ENCODE results near the gene CCR9. TPM values are rescaled to one million over a fixed set of nuclear protein-coding genes. Genes with fewer than 3 reads are reported as not detected.

The CCR9 gene
- total RNA-seq, 1 donor from 2014 or later: not detected

DNA sequence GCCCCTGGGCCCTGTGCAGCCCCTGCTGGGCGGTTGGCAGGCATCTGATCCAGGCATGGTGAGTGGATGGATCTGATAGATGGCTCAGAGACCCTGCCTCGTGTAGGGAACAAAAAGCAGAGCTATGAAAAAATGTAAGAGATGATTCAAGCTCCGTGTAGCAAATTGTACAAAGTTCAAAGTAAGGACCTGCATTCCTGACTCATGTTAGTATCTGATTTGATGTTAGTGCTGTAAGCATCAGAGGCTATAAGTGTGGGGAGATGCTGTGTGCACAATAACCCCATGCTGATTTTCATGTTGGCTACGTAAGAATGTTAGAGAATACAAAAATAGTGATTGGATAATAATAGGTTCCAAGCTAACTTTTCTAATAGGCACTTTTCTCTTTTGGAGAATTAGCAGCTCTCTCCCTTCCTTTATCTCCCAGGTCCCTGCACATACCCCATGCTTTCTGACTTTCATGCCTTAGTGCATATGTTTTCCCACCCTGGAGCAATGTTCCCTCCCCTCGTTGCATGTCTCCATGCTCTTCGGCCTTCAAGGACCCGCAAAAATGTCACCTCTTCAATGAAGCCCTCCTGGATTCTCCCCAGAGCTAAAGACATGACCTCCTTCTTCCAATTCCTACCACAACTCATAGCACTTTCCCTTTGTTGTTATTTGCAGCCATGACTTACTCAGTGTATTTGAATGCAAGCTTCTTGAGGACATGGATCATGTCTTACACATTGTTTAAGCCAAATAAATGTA, 1.6 kb downstream of the CCR9 start:
- H3K4me3 ChIP-seq (ENCODE audit: insufficient read depth, low read depth, low read length): no peak overlapping the region
- no peak overlapping the region for H2AFZ ChIP-seq (ENCODE audit: low read depth, low read length)
- no peak overlapping the region for H3K4me2 ChIP-seq (ENCODE audit: low read length)
- Mint-ChIP-seq H3K4me1 (ENCODE audit: low read depth, unreplicated experiment) (no peaks in the 10 kb centered on the region), H3K27me3 (ENCODE audit: low read depth, unreplicated experiment) (peaks cover 17% of the 10 kb centered on the region), H3K27ac (ENCODE audit: unreplicated experiment) (no peak overlapping the region), H3K4me3 (ENCODE audit: unreplicated experiment) (no peak overlapping the region), H3K9me3 (ENCODE audit: unreplicated experiment) (peaks cover 4% of the 10 kb centered on the region), H3K36me3 (ENCODE audit: low read depth, unreplicated experiment) (no peaks in the 10 kb centered on the region)
- peak; percentile 6 for DNase-seq (ENCODE audit: low read depth)
- no peaks in the 10 kb centered on the region for H3K79me2 ChIP-seq (ENCODE audit: insufficient read depth, low read length)
- H3K9me3 ChIP-seq (ENCODE audit: insufficient read depth, low read depth, low read length): no peaks in the 10 kb centered on the region
- no peaks in the 10 kb centered on the region for H3K36me3 ChIP-seq (ENCODE audit: insufficient read depth, low read length)
- H3K27me3 ChIP-seq (ENCODE audit: insufficient read depth, low read length): peaks cover 12% of the 10 kb centered on the region
- TF ChIP-seq EZH2 (IDR thresholded peaks at IDR 0.05; ENCODE audit: insufficient read depth, low read length): no peak
- TF ChIP-seq CTCF (IDR thresholded peaks at IDR 0.05; ENCODE audit: insufficient read depth, low read depth, low read length): no peak
- no peaks in the 10 kb centered on the region for H3K4me1 ChIP-seq (ENCODE audit: insufficient read depth, low read length)
- FAIRE-seq: no peak
- no peak overlapping the region for H3K9ac ChIP-seq (ENCODE audit: low read length)
- no peak overlapping the region for H3K27ac ChIP-seq (ENCODE audit: low read depth, low read length)
- no peaks in the 10 kb centered on the region for H4K20me1 ChIP-seq (ENCODE audit: insufficient read depth, low read length)

DNA sequence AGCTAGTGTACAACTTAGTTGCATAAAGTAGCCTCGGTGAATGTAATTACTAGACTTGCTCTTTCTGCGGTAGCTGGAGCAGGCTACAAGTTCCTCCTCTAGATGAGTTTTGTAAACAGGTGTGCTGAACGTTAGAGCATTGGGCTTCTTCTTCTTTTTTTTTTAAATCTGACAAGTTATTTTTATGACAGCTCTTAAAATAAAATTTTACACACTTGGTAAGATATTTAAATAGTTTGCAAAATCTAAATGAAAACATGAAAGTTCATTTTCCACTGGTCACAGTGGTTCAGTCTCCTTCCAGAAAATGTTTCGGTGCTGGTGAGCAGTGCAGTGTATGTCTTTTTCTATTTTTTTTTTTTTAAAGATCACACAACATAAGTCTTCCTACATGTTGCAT, 3.0 kb downstream of the CCR9 start:
- Histone ChIP-seq H3K79me2 (ENCODE audit: insufficient read depth, low read length) (no peaks in the 10 kb centered on the region), H3K27ac (ENCODE audit: low read depth, low read length) (no peak overlapping the region), H3K9me3 (ENCODE audit: insufficient read depth, low read depth, low read length) (no peaks in the 10 kb centered on the region), H3K4me1 (ENCODE audit: insufficient read depth, low read length) (no peaks in the 10 kb centered on the region), H3K36me3 (ENCODE audit: insufficient read depth, low read length) (no peaks in the 10 kb centered on the region), H3K27me3 (ENCODE audit: insufficient read depth, low read length) (peaks cover under 1% of the 10 kb centered on the region), H3K4me3 (ENCODE audit: insufficient read depth, low read depth, low read length) (no peak overlapping the region), H2AFZ (ENCODE audit: low read depth, low read length) (no peak overlapping the region), H3K9ac (ENCODE audit: low read length) (no peak overlapping the region), H4K20me1 (ENCODE audit: insufficient read depth, low read length) (no peaks in the 10 kb centered on the region), H3K4me2 (ENCODE audit: low read length) (no peak overlapping the region)
- DNase-seq (ENCODE audit: low read depth) (no peak), FAIRE-seq (no peak)
- TF ChIP-seq EZH2 (IDR thresholded peaks at IDR 0.05; ENCODE audit: insufficient read depth, low read length) (no peak), CTCF (IDR thresholded peaks at IDR 0.05; ENCODE audit: insufficient read depth, low read depth, low read length) (no peak)
- Mint-ChIP-seq H3K4me3 (ENCODE audit: unreplicated experiment) (no peak overlapping the region), H3K9me3 (ENCODE audit: unreplicated experiment) (peaks cover 2% of the 10 kb centered on the region), H3K36me3 (ENCODE audit: low read depth, unreplicated experiment) (no peaks in the 10 kb centered on the region), H3K27me3 (ENCODE audit: low read depth, unreplicated experiment) (peaks cover 12% of the 10 kb centered on the region), H3K27ac (ENCODE audit: unreplicated experiment) (no peak overlapping the region), H3K4me1 (ENCODE audit: low read depth, unreplicated experiment) (no peaks in the 10 kb centered on the region)

- Histone ChIP-seq H3K9me3 (ENCODE audit: insufficient read depth, low read depth, low read length) (no peaks in the 10 kb centered on the region), H3K9ac (ENCODE audit: low read length) (no peak overlapping the region), H3K4me1 (ENCODE audit: insufficient read depth, low read length) (no peaks in the 10 kb centered on the region), H3K27me3 (ENCODE audit: insufficient read depth, low read length) (no peaks in the 10 kb centered on the region), H2AFZ (ENCODE audit: low read depth, low read length) (no peak overlapping the region), H3K36me3 (ENCODE audit: insufficient read depth, low read length) (no peaks in the 10 kb centered on the region), H4K20me1 (ENCODE audit: insufficient read depth, low read length) (no peaks in the 10 kb centered on the region), H3K27ac (ENCODE audit: low read depth, low read length) (no peak overlapping the region), H3K4me3 (ENCODE audit: insufficient read depth, low read depth, low read length) (no peak overlapping the region), H3K4me2 (ENCODE audit: low read length) (no peak overlapping the region), H3K79me2 (ENCODE audit: insufficient read depth, low read length) (no peaks in the 10 kb centered on the region)
- Mint-ChIP-seq H3K4me1 (ENCODE audit: low read depth, unreplicated experiment) (peaks cover 7% of the 10 kb centered on the region), H3K4me3 (ENCODE audit: unreplicated experiment) (no peak overlapping the region), H3K27me3 (ENCODE audit: low read depth, unreplicated experiment) (peaks cover 6% of the 10 kb centered on the region), H3K27ac (ENCODE audit: unreplicated experiment) (no peak overlapping the region), H3K9me3 (ENCODE audit: unreplicated experiment) (no peaks in the 10 kb centered on the region), H3K36me3 (ENCODE audit: low read depth, unreplicated experiment) (no peaks in the 10 kb centered on the region)
- DNase-seq (ENCODE audit: low read depth) (no peak), FAIRE-seq (no peak)
- no peak for TF ChIP-seq EZH2 (IDR thresholded peaks at IDR 0.05; ENCODE audit: insufficient read depth, low read length)
- no peak for TF ChIP-seq CTCF (IDR thresholded peaks at IDR 0.05; ENCODE audit: insufficient read depth, low read depth, low read length)
Observed at GRCh38 chr3:45890405-45890804, 4.1 kb downstream of the CCR9 start.

Data from astrocyte (in vitro differentiated cells and primary cell).